ENCODE data around the gene VSIR.
A peak's percentile ranks its signal among the peaks of the same experiment; 100 is the strongest.

Gene VSIR

GRCh38 chr10:71711052-71711623 lies 62.2 kb downstream of the VSIR start:
- no peak for DNase-seq (ENCODE audit: low read depth)
- no peak for TF ChIP-seq CTCF (conservative IDR thresholded peaks at IDR 0.05; ENCODE audit: low read depth, low read length)

DNA sequence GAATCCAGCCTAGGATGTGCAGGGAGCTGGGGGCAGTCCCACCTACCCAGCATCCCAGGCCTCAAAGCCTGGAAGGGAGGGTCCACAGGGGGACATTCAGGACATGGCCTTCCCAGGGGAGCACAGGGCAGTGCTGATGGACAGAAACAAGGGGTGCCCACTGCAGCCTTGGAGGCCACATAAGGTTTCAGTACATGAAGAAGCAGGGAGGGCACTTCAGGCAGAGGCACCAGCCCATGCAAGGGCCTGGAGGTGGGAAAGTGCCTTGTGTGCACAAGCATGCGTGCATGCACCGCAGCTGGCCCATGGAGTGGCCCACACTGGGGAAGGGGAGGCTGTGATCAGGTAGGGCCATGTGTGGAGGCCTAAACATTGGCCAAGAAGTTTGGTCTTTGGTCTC lies 62.8 kb downstream of the VSIR start:
- no peak for TF ChIP-seq CTCF (conservative IDR thresholded peaks at IDR 0.05; ENCODE audit: low read depth, low read length)
- no peak overlapping the region for H3K4me3 ChIP-seq (ENCODE audit: low read length)
- DNase-seq (ENCODE audit: low read depth): no peak

More at GRCh38 chr10:71711052-71711623, 62.2 kb downstream of the VSIR start:
- no peak overlapping the region for H3K4me3 ChIP-seq (ENCODE audit: low read length)

DNA sequence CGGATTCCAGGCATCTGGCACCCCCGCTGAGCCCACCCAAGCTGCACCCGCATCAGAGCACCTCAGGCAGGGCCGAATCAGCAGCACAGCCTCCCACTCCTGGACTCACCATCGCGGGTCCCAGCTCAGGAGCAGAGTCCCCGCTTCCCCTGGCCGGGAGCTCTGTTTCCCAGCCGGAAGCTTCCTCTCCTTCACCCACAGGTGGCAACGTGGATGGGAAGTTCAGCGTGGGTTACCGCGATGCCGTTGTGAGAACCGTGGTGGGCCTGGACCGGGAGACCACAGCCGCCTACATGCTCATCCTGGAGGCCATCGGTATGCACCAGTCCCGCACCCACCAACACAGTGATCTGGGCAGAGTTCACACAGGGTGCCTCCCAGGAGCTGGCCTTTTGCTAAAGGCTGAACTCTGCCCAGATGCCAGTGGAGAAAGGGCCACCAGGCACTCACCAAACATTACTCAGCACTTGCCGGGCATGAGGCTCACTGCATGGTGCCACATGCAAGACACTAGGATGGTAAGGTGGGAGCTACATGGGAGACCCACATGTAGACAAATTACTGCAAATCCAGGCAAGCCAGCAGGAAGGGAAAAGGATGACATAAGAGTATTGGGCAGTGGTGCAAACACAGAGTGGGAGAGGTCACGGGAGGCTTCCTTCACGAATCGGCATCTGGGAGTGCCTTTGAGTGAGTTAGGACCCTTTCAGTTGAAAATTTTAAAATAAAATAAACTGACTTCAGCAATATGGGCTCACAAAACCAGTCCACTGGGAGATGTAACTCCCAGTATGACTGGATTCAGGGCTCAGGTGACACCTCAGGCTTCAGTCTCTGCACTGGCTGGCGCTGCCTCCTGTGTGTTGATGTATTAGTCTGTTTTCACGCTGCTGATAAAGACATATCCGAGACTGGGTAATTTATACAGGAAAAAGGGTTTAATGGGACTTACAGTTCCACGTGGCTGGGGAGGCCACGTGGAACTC lies 64.1 kb downstream of the VSIR start:
- H3K4me3 ChIP-seq (ENCODE audit: low read length): no peak overlapping the region
- no peak for TF ChIP-seq CTCF (conservative IDR thresholded peaks at IDR 0.05; ENCODE audit: low read depth, low read length)
- no peak for DNase-seq (ENCODE audit: low read depth)

GRCh38 chr10:71708301-71708703 lies 65.0 kb downstream of the VSIR start:
- no peak for DNase-seq (ENCODE audit: low read depth)
- peak; percentile 91 for TF ChIP-seq CTCF (conservative IDR thresholded peaks at IDR 0.05; ENCODE audit: low read depth, low read length)
- no peak overlapping the region for H3K4me3 ChIP-seq (ENCODE audit: low read length)

DNA sequence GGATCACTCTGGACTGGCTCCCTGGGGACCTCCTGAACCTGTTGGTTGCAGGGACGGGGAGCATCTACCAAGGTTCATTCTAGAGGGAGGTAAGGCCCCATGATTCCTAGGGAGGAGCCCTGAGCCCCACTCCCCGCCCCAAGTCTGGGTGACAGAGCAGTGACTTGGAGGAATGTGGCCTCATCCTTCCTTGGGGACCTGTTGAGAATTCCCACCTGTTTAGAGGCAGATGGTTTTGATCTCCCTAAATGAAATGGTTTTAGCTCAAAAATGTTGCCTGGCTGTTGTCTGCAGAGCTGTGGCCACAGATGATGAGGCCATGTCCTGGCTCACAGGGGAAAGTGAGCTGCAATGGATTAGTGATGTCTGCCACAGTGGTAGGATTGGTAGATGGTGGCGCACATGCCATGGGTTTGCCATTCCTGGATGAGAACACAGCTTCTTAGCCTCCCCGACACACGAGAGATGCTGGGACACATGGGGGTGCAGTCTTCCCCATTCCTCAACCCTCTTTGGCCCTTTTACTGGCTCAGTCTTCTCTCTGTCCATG lies 66.0 kb downstream of the VSIR start:
- H3K4me3 ChIP-seq (ENCODE audit: low read length): no peak overlapping the region
- DNase-seq (ENCODE audit: low read depth): no peak
- TF ChIP-seq CTCF (conservative IDR thresholded peaks at IDR 0.05; ENCODE audit: low read depth, low read length): no peak

- H3K4me3 ChIP-seq (ENCODE audit: low read length): no peak overlapping the region
- TF ChIP-seq CTCF (conservative IDR thresholded peaks at IDR 0.05; ENCODE audit: low read depth, low read length): no peak
- DNase-seq (ENCODE audit: low read depth): no peak
Observed at GRCh38 chr10:71706216-71707121, 66.9 kb downstream of the VSIR start.
